ENCODE measurements around the gene KRTAP13-4. TPM values are rescaled to one million over a fixed set of nuclear protein-coding genes. Genes with fewer than 3 reads are reported as not detected.

Gene KRTAP13-4
- total RNA-seq, 4 donors from 2014 or later = not detected

GRCh38 chr21:30478004-30478403 lies 48.0 kb downstream of the KRTAP13-4 start:
- intact Hi-C loops (cut with DNase I; ENCODE audit: low total_unique reads) = no loop called here
- 26 to 43% methylated on average over 3 of the region's 3 CpGs for WGBS, 2 donors
- DNase-seq (ENCODE audit: low spot score in 2 of 2) = no peak
- H3K4me3 ChIP-seq (ENCODE audit: low read depth, poor library complexity, severe bottlenecking) = no peak overlapping the region
- TF ChIP-seq POLR2A (IDR thresholded peaks at IDR 0.05) (no peak), CTCF (IDR thresholded peaks at IDR 0.05) (no peak)

- no peak for TF ChIP-seq POLR2A (IDR thresholded peaks at IDR 0.05)
- TF ChIP-seq CTCF (IDR thresholded peaks at IDR 0.05) = no peak
- no peak for DNase-seq (ENCODE audit: low spot score in 2 of 2)
- no peak overlapping the region for H3K4me3 ChIP-seq (ENCODE audit: low read depth, poor library complexity, severe bottlenecking)
- WGBS, 2 donors = 69 to 75% methylated on average over 4 of the region's 4 CpGs
- intact Hi-C loops (cut with DNase I; ENCODE audit: low total_unique reads) = no loop called here
These were observed 49.2 kb downstream of the KRTAP13-4 start for GRCh38 chr21:30479259-30479658.

GRCh38 chr21:30480145-30480544 lies 50.1 kb downstream of the KRTAP13-4 start, which contains the start of gene KRTAP19-1:
TSS of gene KRTAP19-1 (minus strand) at chr21:30480367. CDS start at chr21:30480317, 50 bp downstream.
- no peak for DNase-seq (ENCODE audit: low spot score in 2 of 2)
- no peak within 1 kb of the TSS for H3K4me3 ChIP-seq (ENCODE audit: low read depth, poor library complexity, severe bottlenecking)
- TF ChIP-seq CTCF (IDR thresholded peaks at IDR 0.05) = no peak
- intact Hi-C loops (cut with DNase I; ENCODE audit: low total_unique reads) = no loop called here
- WGBS, 2 donors = 77 to 80% methylated on average over 7 of the region's 7 CpGs

Other genes starting within 250 kb of the KRTAP13-4 start
- 10 to 100 TPM; 15.2 to 32.3 (median 18.9) TPM for gene CLDN8, start 214.1 kb upstream of the KRTAP13-4 start, total RNA-seq
- 10 to 100 TPM in 1 of 4 donors, under 1 TPM in 1, not detected in 2; 0.17 to 10.0 TPM for gene KRTAP24-1, start 147.3 kb upstream of the KRTAP13-4 start, total RNA-seq
- gene KRTAP25-1, start 140.7 kb upstream of the KRTAP13-4 start, total RNA-seq = not detected
- gene KRTAP26-1, start 109.9 kb upstream of the KRTAP13-4 start, total RNA-seq = 1 to 10 TPM in 1 of 4 donors, not detected in 3; 7.8 TPM
- not detected for gene KRTAP27-1, start 92.5 kb upstream of the KRTAP13-4 start, total RNA-seq
- not detected for gene KRTAP23-1, start 81.6 kb upstream of the KRTAP13-4 start, total RNA-seq
- gene KRTAP13-2, start 57.9 kb upstream of the KRTAP13-4 start, total RNA-seq = 1 to 10 TPM in 1 of 4 donors, not detected in 3; 3.2 TPM
- gene KRTAP13-1, start 34.2 kb upstream of the KRTAP13-4 start, total RNA-seq = 1 to 10 TPM in 1 of 4 donors, under 1 TPM in 1, not detected in 2; 0.89 to 3.3 TPM
- not detected for gene KRTAP13-3, start 4.3 kb upstream of the KRTAP13-4 start, total RNA-seq
- not detected for gene KRTAP15-1, start 10.1 kb downstream of the KRTAP13-4 start, total RNA-seq
- 10 to 100 TPM in 1 of 4 donors, under 1 TPM in 1, not detected in 2; 0.59 to 18.3 TPM for gene KRTAP19-1, start 50.1 kb downstream of the KRTAP13-4 start, total RNA-seq
- gene KRTAP19-2, start 57.2 kb downstream of the KRTAP13-4 start, total RNA-seq = 1 to 10 TPM in 1 of 4 donors, not detected in 3; 1.8 TPM
- 10 to 100 TPM in 1 of 4 donors, under 1 TPM in 1, not detected in 2; 0.97 to 17.1 TPM for gene KRTAP19-3, start 61.8 kb downstream of the KRTAP13-4 start, total RNA-seq
- not detected for gene KRTAP19-4, start 66.9 kb downstream of the KRTAP13-4 start, total RNA-seq
- 10 to 100 TPM in 2 of 4 donors, not detected in 2; 12.7 to 57.9 TPM for gene KRTAP19-5, start 71.9 kb downstream of the KRTAP13-4 start, total RNA-seq
- gene KRTAP19-6, start 111.6 kb downstream of the KRTAP13-4 start, total RNA-seq = not detected
- gene KRTAP19-7, start 131.1 kb downstream of the KRTAP13-4 start, total RNA-seq = 1 to 10 TPM in 1 of 4 donors, not detected in 3; 1.5 TPM
- not detected for gene KRTAP22-2, start 160.2 kb downstream of the KRTAP13-4 start, total RNA-seq
- gene KRTAP6-3, start 162.2 kb downstream of the KRTAP13-4 start, total RNA-seq = not detected
- gene KRTAP6-2, start 168.7 kb downstream of the KRTAP13-4 start, total RNA-seq = not detected
- not detected for gene KRTAP22-1, start 170.9 kb downstream of the KRTAP13-4 start, total RNA-seq
- 10 to 100 TPM in 1 of 4 donors, not detected in 3; 14.9 TPM for gene KRTAP6-1, start 183.7 kb downstream of the KRTAP13-4 start, total RNA-seq
- not detected for gene KRTAP20-1, start 186.2 kb downstream of the KRTAP13-4 start, total RNA-seq
- not detected for gene KRTAP20-4, start 190.4 kb downstream of the KRTAP13-4 start, total RNA-seq
- 10 to 100 TPM in 1 of 4 donors, 1 to 10 TPM in 1, not detected in 2; 3.2 to 12.9 TPM for gene KRTAP20-2, start 205.0 kb downstream of the KRTAP13-4 start, total RNA-seq
- not detected for gene KRTAP20-3, start 212.6 kb downstream of the KRTAP13-4 start, total RNA-seq